ENCODE data around the gene RDM1. TPM values are rescaled to one million over a fixed set of nuclear protein-coding genes. Genes with fewer than 3 reads are reported as not detected.

The RDM1 gene
- total RNA-seq, 1 experiment from 2014 or later: 12.9 TPM

DNA sequence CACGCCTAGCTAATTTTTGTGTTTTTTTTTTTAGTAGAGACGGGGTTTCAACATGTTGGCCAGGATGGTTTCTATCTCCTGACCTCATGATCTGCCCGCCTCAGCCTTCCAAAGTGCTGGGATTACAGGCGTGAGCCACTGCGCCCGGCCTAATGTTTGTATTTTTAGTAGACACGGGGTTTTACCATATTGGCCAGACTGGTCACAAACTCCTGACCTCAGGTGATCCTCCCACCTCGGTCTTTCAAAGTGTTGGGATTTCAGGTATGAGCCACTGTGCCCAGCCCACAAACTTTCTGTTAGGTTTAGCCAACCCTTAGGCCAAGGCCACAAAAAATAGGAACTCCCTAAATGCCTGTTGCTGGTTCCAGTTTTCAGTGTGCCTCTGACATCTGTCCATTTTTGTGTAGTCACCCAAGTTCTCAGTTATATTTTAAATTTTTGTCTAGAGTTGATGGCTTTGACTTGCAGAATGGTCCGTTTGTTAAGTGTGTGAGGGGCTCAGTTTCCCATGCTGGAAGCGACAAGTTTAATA, 38.0 kb upstream of the RDM1 start:
- H3K9me3 Mint-ChIP-seq (ENCODE audit: unreplicated experiment): no peaks in the 10 kb centered on the region
- Histone ChIP-seq H3K9me3 (no peaks in the 10 kb centered on the region; the same call in 1 of the 2 replicates), H3K36me3 (ENCODE audit: control insufficient read depth, insufficient read depth, low read length) (no peaks in the 10 kb centered on the region), H3K4me3 (ENCODE audit: low read depth, low read length) (no peak overlapping the region), H3K27me3 (replicated peaks; ENCODE audit: control insufficient read depth, insufficient read depth, low read length) (no peaks in the 10 kb centered on the region), H3K4me1 (peaks cover 39% of the 10 kb centered on the region)
- no peak overlapping the region for H3K4me3 Mint-ChIP-seq (ENCODE audit: unreplicated experiment)
- H3K36me3 Mint-ChIP-seq (ENCODE audit: insufficient read depth, unreplicated experiment): no peaks in the 10 kb centered on the region
- DNase-seq: no peak
- POLR2A ChIA-PET: no interaction called here
- TF ChIP-seq, protein P1, sequence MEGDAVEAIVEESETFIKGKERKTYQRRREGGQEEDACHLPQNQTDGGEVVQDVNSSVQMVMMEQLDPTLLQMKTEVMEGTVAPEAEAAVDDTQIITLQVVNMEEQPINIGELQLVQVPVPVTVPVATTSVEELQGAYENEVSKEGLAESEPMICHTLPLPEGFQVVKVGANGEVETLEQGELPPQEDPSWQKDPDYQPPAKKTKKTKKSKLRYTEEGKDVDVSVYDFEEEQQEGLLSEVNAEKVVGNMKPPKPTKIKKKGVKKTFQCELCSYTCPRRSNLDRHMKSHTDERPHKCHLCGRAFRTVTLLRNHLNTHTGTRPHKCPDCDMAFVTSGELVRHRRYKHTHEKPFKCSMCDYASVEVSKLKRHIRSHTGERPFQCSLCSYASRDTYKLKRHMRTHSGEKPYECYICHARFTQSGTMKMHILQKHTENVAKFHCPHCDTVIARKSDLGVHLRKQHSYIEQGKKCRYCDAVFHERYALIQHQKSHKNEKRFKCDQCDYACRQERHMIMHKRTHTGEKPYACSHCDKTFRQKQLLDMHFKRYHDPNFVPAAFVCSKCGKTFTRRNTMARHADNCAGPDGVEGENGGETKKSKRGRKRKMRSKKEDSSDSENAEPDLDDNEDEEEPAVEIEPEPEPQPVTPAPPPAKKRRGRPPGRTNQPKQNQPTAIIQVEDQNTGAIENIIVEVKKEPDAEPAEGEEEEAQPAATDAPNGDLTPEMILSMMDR (IDR thresholded peaks at IDR 0.05; ENCODE audit: insufficient read depth in 1 of 2, low read depth in 1 of 2, low read length in 1 of 2, severe bottlenecking in 1 of 2, unreplicated experiment in 1 of 2): no peak
- peaks cover 20% of the 10 kb centered on the region for H3K4me1 Mint-ChIP-seq (ENCODE audit: low read depth, unreplicated experiment)
- CTCF ChIA-PET: interaction anchor here (1.0 to 2.0 kb wide), 3 partner anchors 33 to 181 kb away, joined by 3 to 43 read pairs (median 3); partner anchors contain the start of gene CCL15
- H3K27ac Mint-ChIP-seq (ENCODE audit: unreplicated experiment): no peak overlapping the region
- no TSS peak for BruUV-seq (replicated peaks)
- intact Hi-C loops (cut with micrococcal nuclease; ENCODE audit: unreplicated experiment): loop anchor here (1.0 kb wide), 4 partner anchors 21 to 181 kb away; no protein-coding TSS in a partner anchor
- H3K27me3 Mint-ChIP-seq (ENCODE audit: insufficient read depth, unreplicated experiment): no peaks in the 10 kb centered on the region

GRCh38 chr17:35965272-35965671, 34.7 kb upstream of the RDM1 start:
- intact Hi-C loops (cut with micrococcal nuclease; ENCODE audit: unreplicated experiment): no loop called here
- ChIA-PET CTCF (interaction anchor here (0.6 kb wide), 1 partner anchor 35 kb away, joined by 4 read pairs; no protein-coding TSS in a partner anchor), POLR2A (no interaction called here)
- no peaks in the 10 kb centered on the region for H3K27me3 ChIP-seq (replicated peaks; ENCODE audit: control insufficient read depth, insufficient read depth, low read length)
- DNase-seq: no peak
- no peak overlapping the region for H3K27ac Mint-ChIP-seq (ENCODE audit: unreplicated experiment)
- H3K9me3 Mint-ChIP-seq (ENCODE audit: unreplicated experiment): no peaks in the 10 kb centered on the region
- H3K4me1 ChIP-seq: peaks cover 7% of the 10 kb centered on the region; the same call in 1 of the 2 replicates
- H3K36me3 Mint-ChIP-seq (ENCODE audit: insufficient read depth, unreplicated experiment): no peaks in the 10 kb centered on the region
- no peak overlapping the region for H3K4me3 Mint-ChIP-seq (ENCODE audit: unreplicated experiment)
- peaks cover 5% of the 10 kb centered on the region for H3K27me3 Mint-ChIP-seq (ENCODE audit: insufficient read depth, unreplicated experiment)
- no peaks in the 10 kb centered on the region for H3K36me3 ChIP-seq (ENCODE audit: control insufficient read depth, insufficient read depth, low read length)
- no peaks in the 10 kb centered on the region; the same call in 1 of the 2 replicates for H3K9me3 ChIP-seq
- TF ChIP-seq, protein P1 (IDR thresholded peaks at IDR 0.05; ENCODE audit: insufficient read depth in 1 of 2, low read depth in 1 of 2, low read length in 1 of 2, severe bottlenecking in 1 of 2, unreplicated experiment in 1 of 2): no peak
- no peak overlapping the region for H3K4me3 ChIP-seq (ENCODE audit: low read depth, low read length)
- BruUV-seq (replicated peaks): no TSS peak
- peaks cover 7% of the 10 kb centered on the region for H3K4me1 Mint-ChIP-seq (ENCODE audit: low read depth, unreplicated experiment)

DNA sequence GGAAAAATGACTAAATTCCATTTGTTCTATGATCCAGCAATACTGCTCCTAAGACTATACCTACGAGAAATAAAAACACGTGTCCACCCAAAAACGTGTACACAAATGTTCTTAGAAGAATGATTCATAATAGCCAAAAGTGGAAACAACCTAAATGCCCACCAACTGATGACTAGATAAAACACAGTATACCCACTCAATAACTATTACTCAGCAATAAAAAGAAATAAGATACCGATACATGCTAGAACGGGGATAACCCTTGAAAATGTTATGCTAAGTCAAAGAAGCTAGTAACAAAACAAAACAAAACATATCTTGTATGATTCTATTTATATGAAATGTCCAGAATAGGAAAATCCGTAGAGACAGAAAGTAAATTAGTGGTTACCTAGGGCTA, 33.1 kb upstream of the RDM1 start:
- Histone ChIP-seq H3K4me1 (no peaks in the 10 kb centered on the region), H3K4me3 (ENCODE audit: low read depth, low read length) (no peak overlapping the region), H3K9me3 (no peaks in the 10 kb centered on the region; the same call in 1 of the 2 replicates), H3K27me3 (replicated peaks; ENCODE audit: control insufficient read depth, insufficient read depth, low read length) (no peaks in the 10 kb centered on the region), H3K36me3 (ENCODE audit: control insufficient read depth, insufficient read depth, low read length) (no peaks in the 10 kb centered on the region)
- Mint-ChIP-seq H3K27ac (ENCODE audit: unreplicated experiment) (no peak overlapping the region), H3K4me1 (ENCODE audit: low read depth, unreplicated experiment) (peaks cover 7% of the 10 kb centered on the region), H3K4me3 (ENCODE audit: unreplicated experiment) (no peak overlapping the region), H3K36me3 (ENCODE audit: insufficient read depth, unreplicated experiment) (no peaks in the 10 kb centered on the region), H3K9me3 (ENCODE audit: unreplicated experiment) (no peaks in the 10 kb centered on the region), H3K27me3 (ENCODE audit: insufficient read depth, unreplicated experiment) (peaks cover 5% of the 10 kb centered on the region)
- no peak for DNase-seq
- POLR2A ChIA-PET: no interaction called here
- TF ChIP-seq, protein P1 (IDR thresholded peaks at IDR 0.05; ENCODE audit: insufficient read depth in 1 of 2, low read depth in 1 of 2, low read length in 1 of 2, severe bottlenecking in 1 of 2, unreplicated experiment in 1 of 2): no peak
- CTCF ChIA-PET: no interaction called here
- intact Hi-C loops (cut with micrococcal nuclease; ENCODE audit: unreplicated experiment): no loop called here
- no TSS peak for BruUV-seq (replicated peaks)
